Endothelial cell of umbilical vein (primary cell): ENCODE data around the gene CBLB. TPM values are rescaled to one million over a fixed set of nuclear protein-coding genes. Genes with fewer than 3 reads are reported as not detected.

Experiments
- BruUV-seq: library from RNA; stranded (reverse); fragments of 400-500 nt; replicated peaks from 2 replicates; lab custom pipeline; 2021; lab: Mats Ljungman, UMichigan
- CTCF ChIA-PET: fragments of 300-600, 350-600 bp; sonication (Branson Sonifier 250); formaldehyde crosslinking; loops from one replicate; lab custom pipeline; 2021; ENCODE audit warnings: antibody characterized with exemption, inconsistent platforms; lab: Charles Lee
- POLR2A ChIA-PET: fragments of 300-600, 350-600 bp; sonication (Branson Sonifier 250); formaldehyde crosslinking; loops from one replicate; lab custom pipeline; 2021; ENCODE audit warnings: antibody characterized with exemption, inconsistent platforms; lab: Charles Lee
- DNase-seq: peaks from one replicate; pipeline ENCODE4 v3.0.0-alpha.2; 2011; ENCODE audit warnings: low read depth, low spot score
- FAIRE-seq: peaks from 2 replicates; lab custom pipeline; 2011; peaks lifted over from hg19 to GRCh38; lab: Jason Lieb, UNC
- H2AFZ ChIP-seq: 2 replicates; pipeline ENCODE4 v1.6.0; 2012; ENCODE audit warnings: low read depth, low read length, control low read depth, inconsistent platforms
- H3K27ac ChIP-seq: 2 replicates; pipeline ENCODE4 v1.5.1; 2011; ENCODE audit warnings: low read depth, mild to moderate bottlenecking, control low read depth, low read length, moderate library complexity; ENCODE audit not compliant: insufficient read depth
- H3K27me3 ChIP-seq, 2 experiments: 2 replicates each; pipeline versions ENCODE4 v1.6.0 to v1.6.1; 2011; ENCODE audit warnings: low read length in 2 of 2, mixed read lengths in 1 of 2; ENCODE audit not compliant: control insufficient read depth in 2 of 2, insufficient read depth in 2 of 2
- H3K36me3 ChIP-seq, 2 experiments: 2 replicates in 1 of 2; 3 replicates in 1 of 2; pipeline ENCODE4 v1.5.1; 2011; ENCODE audit warnings: low read length in 2 of 2, mild to moderate bottlenecking in 1 of 2, moderate library complexity in 1 of 2; ENCODE audit not compliant: control insufficient read depth in 2 of 2, insufficient read depth in 2 of 2; ENCODE audit errors: extremely low read depth in 1 of 2
- H3K4me1 ChIP-seq: 3 replicates; pipeline ENCODE4 v1.5.1; 2011; ENCODE audit warnings: mild to moderate bottlenecking, low read length; ENCODE audit not compliant: control insufficient read depth, insufficient read depth; ENCODE audit errors: extremely low read depth
- H3K4me2 ChIP-seq: 2 replicates; pipeline ENCODE4 v1.6.1; 2011; ENCODE audit warnings: low read length, control low read depth, mixed read lengths; ENCODE audit not compliant: insufficient read depth
- H3K4me3 ChIP-seq, 3 experiments: fragments of 200-600 bp in 1 of 3; sonication (generic), shearing (Covaris generic) in 1 of 3; replicated peaks in 1 of 3; 2 replicates each; pipeline ENCODE4 v1.5.1; 2011 to 2016; ENCODE audit warnings: control low read depth in 3 of 3, low read length in 3 of 3, mild to moderate bottlenecking in 2 of 3, inconsistent platforms in 1 of 3, low read depth in 1 of 3, moderate library complexity in 1 of 3; ENCODE audit not compliant: insufficient read depth in 1 of 3
- H3K79me2 ChIP-seq: 2 replicates; pipeline ENCODE4 v1.6.0; 2012; ENCODE audit warnings: low read length, inconsistent platforms; ENCODE audit not compliant: control insufficient read depth, insufficient read depth
- H3K9ac ChIP-seq: replicated peaks from 2 replicates; pipeline ENCODE3; 2011; ENCODE audit warnings: low read length, control low read depth; ENCODE audit not compliant: insufficient read depth; ENCODE audit errors: extremely low read depth
- H3K9me1 ChIP-seq: replicated peaks from 3 replicates; pipeline ENCODE4 v1.6.0; 2011; ENCODE audit warnings: mild to moderate bottlenecking, low read length; ENCODE audit not compliant: control insufficient read depth, insufficient read depth; ENCODE audit errors: extremely low read depth
- H3K9me3 ChIP-seq: replicated peaks from 2 replicates; pipeline ENCODE4 v1.5.1; 2012; ENCODE audit warnings: low read length, inconsistent platforms; ENCODE audit not compliant: control insufficient read depth, insufficient read depth
- H4K20me1 ChIP-seq: replicated peaks from 2 replicates; pipeline ENCODE3; 2011; ENCODE audit warnings: mild to moderate bottlenecking, low read length; ENCODE audit not compliant: control insufficient read depth, insufficient read depth; ENCODE audit errors: extremely low read depth
- CTCF ChIP-seq, 2 donors: IDR thresholded peaks; 1 replicate in 1 of 2; 2 replicates in 1 of 2; pipeline ENCODE4 v1.5.1; 2011; ENCODE audit warnings: low read length in 2 of 2, mild to moderate bottlenecking in 2 of 2, moderate library complexity in 2 of 2, control low read depth in 1 of 2, inconsistent platforms in 1 of 2, low read depth in 1 of 2; ENCODE audit not compliant: insufficient read depth in 1 of 2; ENCODE audit errors: extremely low read depth in 1 of 2
- EZH2 ChIP-seq: IDR thresholded peaks from 2 replicates; pipeline ENCODE4 v1.6.1; 2012; ENCODE audit warnings: borderline replicate concordance, low read depth, mild to moderate bottlenecking, moderate library complexity, low read length, inconsistent platforms; ENCODE audit not compliant: severe bottlenecking
- FOS ChIP-seq: IDR thresholded peaks from 2 replicates; pipeline ENCODE4 v1.6.1; 2011; ENCODE audit warnings: mild to moderate bottlenecking, low read length, moderate library complexity, borderline replicate concordance; ENCODE audit not compliant: insufficient read depth
- GATA2 ChIP-seq: IDR thresholded peaks from 2 replicates; pipeline ENCODE4 v1.7.0; 2011; ENCODE audit warnings: low read depth, mild to moderate bottlenecking, moderate library complexity, mixed read lengths, low read length; ENCODE audit not compliant: insufficient read length, insufficient read depth
- JUN ChIP-seq: IDR thresholded peaks from 2 replicates; pipeline ENCODE4 v1.6.1; 2011; ENCODE audit warnings: borderline replicate concordance, low read depth; ENCODE audit not compliant: insufficient read length, insufficient read depth
- MAX ChIP-seq: IDR thresholded peaks from 2 replicates; pipeline ENCODE4 v1.6.1; 2011; ENCODE audit not compliant: insufficient read depth, insufficient read length
- MYC ChIP-seq: IDR thresholded peaks from one replicate; pipeline ENCODE4 v1.6.1; 2011; ENCODE audit warnings: mild to moderate bottlenecking, low read depth, low read length
- POLR2A ChIP-seq: IDR thresholded peaks from 2 replicates; pipeline ENCODE4 v1.6.1; 2012; ENCODE audit warnings: low read depth, mild to moderate bottlenecking, control low read depth, low read length
- POLR2AphosphoS5 ChIP-seq: IDR thresholded peaks from 2 replicates; pipeline ENCODE4 v1.6.1; 2012; ENCODE audit warnings: low read depth, mild to moderate bottlenecking, control low read depth, low read length, moderate library complexity; ENCODE audit not compliant: insufficient read depth
- dilution Hi-C: fragments of 300-500 bp; cut with MboI; formaldehyde crosslinking; loops from one replicate; pipeline ENCODE4 v1.15.0; 2019; ENCODE audit warnings: low sequenced_read_pairs; ENCODE audit not compliant: extremely low pct_ligation_motif_present
- intact Hi-C: fragments of 100-400 bp; cut with micrococcal nuclease; formaldehyde crosslinking; loops from one replicate; pipeline ENCODE4 v1.10.0; 2022
- polyA plus RNA-seq, 4 experiments: library from polyadenylated mRNA; depleted of rRNA in 3 of 4; stranded (reverse) in 3 of 4; unstranded in 1 of 4; fragments of >200 nt; gene quantifications; 2 replicates each; pipeline versions ENCODE4 v1.2.1 to v1.2.3, GENCODE V29; 2011 to 2012; ENCODE audit warnings: missing spikeins in 1 of 4
- total RNA-seq: library from RNA; stranded (reverse); gene quantifications from 2 replicates; pipeline ENCODE4 v1.2.3, GENCODE V29; 2021

Gene CBLB
- total and polyA plus RNA-seq, 2 donors (not counting 3 experiments of a cell fraction or from before 2014, with no cell fraction given), result 17.8 to 39.6 TPM

- Histone ChIP-seq H3K9me1 (no peaks in the 10 kb centered on the region), H3K4me3 (no peak overlapping the region), H3K79me2 (no peaks in the 10 kb centered on the region), H3K4me2 (no peak overlapping the region), H3K4me1 (no peaks in the 10 kb centered on the region), H4K20me1 (no peaks in the 10 kb centered on the region), H3K9ac (no peak overlapping the region), H3K36me3 (no peaks in the 10 kb centered on the region), H3K27ac (no peak overlapping the region), H3K27me3 (no peaks in the 10 kb centered on the region), H2AFZ (no peak overlapping the region), H3K9me3 (no peaks in the 10 kb centered on the region)
- ChIA-PET POLR2A (no interaction called here), CTCF (no interaction called here)
- no peak for TF ChIP-seq POLR2A
- intact Hi-C loops (no loop called here), dilution Hi-C loops (no loop called here)
- FAIRE-seq, result no peak
- BruUV-seq, result no TSS peak
- no peak for DNase-seq
These were observed 31.6 kb downstream of the CBLB start for GRCh38 chr3:105837143-105837740.

GRCh38 chr3:105836533-105836932, 32.3 kb downstream of the CBLB start:
- ChIA-PET POLR2A (no interaction called here), CTCF (no interaction called here)
- H3K27ac ChIP-seq, result no peak overlapping the region
- intact Hi-C loops, result no loop called here
- dilution Hi-C loops, result no loop called here
- no peaks in the 10 kb centered on the region for H3K9me1 ChIP-seq
- BruUV-seq, result no TSS peak
- H3K9me3 ChIP-seq, result no peaks in the 10 kb centered on the region
- no peaks in the 10 kb centered on the region for H3K79me2 ChIP-seq
- DNase-seq (no peak), FAIRE-seq (no peak)
- H3K27me3 ChIP-seq, result no peaks in the 10 kb centered on the region
- H3K36me3 ChIP-seq, result no peaks in the 10 kb centered on the region
- no peak for TF ChIP-seq POLR2A
- TF ChIP-seq CTCF (IDR thresholded peaks at IDR 0.05; ENCODE audit: extremely low read depth in 1 of 2, insufficient read depth in 1 of 2, low read depth in 1 of 2, low read length in 2 of 2), result no peak
- no peak for TF ChIP-seq POLR2AphosphoS5
- TF ChIP-seq EZH2, result no peak
- TF ChIP-seq MYC, result no peak
- no peak for TF ChIP-seq MAX
- TF ChIP-seq JUN, result no peak
- TF ChIP-seq GATA2, result no peak
- TF ChIP-seq FOS, result no peak
- no peaks in the 10 kb centered on the region for H3K4me1 ChIP-seq
- H3K4me3 ChIP-seq, result no peak overlapping the region
- no peak overlapping the region for H2AFZ ChIP-seq
- H3K9ac ChIP-seq, result no peak overlapping the region
- no peaks in the 10 kb centered on the region for H4K20me1 ChIP-seq
- H3K4me2 ChIP-seq, result no peak overlapping the region
